ENCODE measurements around the gene SPANXN2. TPM values are rescaled to one million over a fixed set of nuclear protein-coding genes. Genes with fewer than 3 reads are reported as not detected.

Gene SPANXN2
- total and polyA plus RNA-seq, 4 donors: not detected

- DNase-seq: no peak
- Histone ChIP-seq H3K4me3 (ENCODE audit: low read length in 2 of 2) (no peak overlapping the region), H3K27me3 (ENCODE audit: control insufficient read depth in 1 of 2, insufficient read depth in 2 of 2, low read length in 1 of 2) (no peaks in the 10 kb centered on the region), H3K9me3 (ENCODE audit: control insufficient read depth, low read length) (no peaks in the 10 kb centered on the region), H3K27ac (ENCODE audit: low read depth in 1 of 2, low read length in 2 of 2) (no peak overlapping the region), H3K4me1 (ENCODE audit: control insufficient read depth in 1 of 2, insufficient read depth in 2 of 2, low read length in 2 of 2) (no peaks in the 10 kb centered on the region), H3K36me3 (ENCODE audit: control insufficient read depth in 1 of 2, insufficient read depth in 2 of 2, low read length in 1 of 2) (no peaks in the 10 kb centered on the region)
- 46 to 53% methylated on average over 1 of the region's 1 CpG for WGBS, 2 donors
- intact Hi-C loops (cut with DNase I): no loop called here
- ATAC-seq (ENCODE audit: low FRiP score): no peak
Observed at GRCh38 chrX:143694885-143695284, 25.7 kb downstream of the SPANXN2 start.

- H3K27me3 ChIP-seq (ENCODE audit: control insufficient read depth in 1 of 2, insufficient read depth in 2 of 2, low read length in 1 of 2): no peaks in the 10 kb centered on the region
- DNase-seq: no peak
- intact Hi-C loops (cut with DNase I): no loop called here
- 33 to 45% methylated on average over 3 of the region's 3 CpGs for WGBS, 2 donors
- H3K27ac ChIP-seq (ENCODE audit: low read depth in 1 of 2, low read length in 2 of 2): no peak overlapping the region
- ATAC-seq (ENCODE audit: low FRiP score): no peak
- no peaks in the 10 kb centered on the region for H3K9me3 ChIP-seq (ENCODE audit: control insufficient read depth, low read length)
- no peak overlapping the region for H3K4me3 ChIP-seq (ENCODE audit: low read length in 2 of 2)
- no peaks in the 10 kb centered on the region for H3K4me1 ChIP-seq (ENCODE audit: control insufficient read depth in 1 of 2, insufficient read depth in 2 of 2, low read length in 2 of 2)
- no peaks in the 10 kb centered on the region for H3K36me3 ChIP-seq (ENCODE audit: control insufficient read depth in 1 of 2, insufficient read depth in 2 of 2, low read length in 1 of 2)
Observed at GRCh38 chrX:143683486-143683885, 37.1 kb downstream of the SPANXN2 start.

GRCh38 chrX:143674926-143675325 is 45.6 kb downstream of the SPANXN2 start:
- WGBS, 2 donors: 60 to 66% methylated on average over 4 of the region's 4 CpGs

DNA sequence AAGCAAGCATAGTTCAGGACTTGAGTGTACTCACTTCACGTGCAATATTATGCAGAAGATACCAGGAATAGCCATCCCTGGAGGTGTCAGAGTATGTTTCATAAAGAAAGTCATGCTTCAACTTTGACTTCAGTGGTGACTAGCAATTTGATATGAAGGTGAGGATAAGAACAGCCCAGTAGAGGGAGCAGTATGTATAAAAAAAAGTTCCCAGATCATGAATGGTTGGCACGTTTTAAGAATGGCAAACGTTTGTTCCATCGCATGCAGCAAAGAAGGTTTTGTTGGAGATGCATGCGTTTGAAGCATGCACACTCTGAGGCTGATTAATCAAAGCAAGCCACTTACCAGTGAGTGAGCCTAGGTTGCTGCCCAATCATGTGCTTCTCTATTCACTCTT is 51.2 kb downstream of the SPANXN2 start:
- DNase-seq (no peak), ATAC-seq (ENCODE audit: low FRiP score) (no peak)
- intact Hi-C loops (cut with DNase I): no loop called here
- 9 to 13% methylated on average over 5 of the region's 5 CpGs for WGBS, 2 donors
- no peak overlapping the region for H3K4me3 ChIP-seq (ENCODE audit: low read length in 2 of 2)
- no peak overlapping the region for H3K27ac ChIP-seq (ENCODE audit: low read depth in 1 of 2, low read length in 2 of 2)
- no peaks in the 10 kb centered on the region for H3K27me3 ChIP-seq (ENCODE audit: control insufficient read depth in 1 of 2, insufficient read depth in 2 of 2, low read length in 1 of 2)
- no peaks in the 10 kb centered on the region for H3K36me3 ChIP-seq (ENCODE audit: control insufficient read depth in 1 of 2, insufficient read depth in 2 of 2, low read length in 1 of 2)
- no peaks in the 10 kb centered on the region for H3K9me3 ChIP-seq (ENCODE audit: control insufficient read depth, low read length)
- H3K4me1 ChIP-seq (ENCODE audit: control insufficient read depth in 1 of 2, insufficient read depth in 2 of 2, low read length in 2 of 2): no peaks in the 10 kb centered on the region

More at GRCh38 chrX:143674926-143675325, 45.6 kb downstream of the SPANXN2 start:
- no peaks in the 10 kb centered on the region for H3K4me1 ChIP-seq (ENCODE audit: control insufficient read depth in 1 of 2, insufficient read depth in 2 of 2, low read length in 2 of 2)
- no peaks in the 10 kb centered on the region for H3K9me3 ChIP-seq (ENCODE audit: control insufficient read depth, low read length)
- DNase-seq (no peak), ATAC-seq (ENCODE audit: low FRiP score) (no peak)
- intact Hi-C loops (cut with DNase I): no loop called here
- no peak overlapping the region for H3K4me3 ChIP-seq (ENCODE audit: low read length in 2 of 2)
- H3K36me3 ChIP-seq (ENCODE audit: control insufficient read depth in 1 of 2, insufficient read depth in 2 of 2, low read length in 1 of 2): no peaks in the 10 kb centered on the region
- no peak overlapping the region for H3K27ac ChIP-seq (ENCODE audit: low read depth in 1 of 2, low read length in 2 of 2)
- no peaks in the 10 kb centered on the region for H3K27me3 ChIP-seq (ENCODE audit: control insufficient read depth in 1 of 2, insufficient read depth in 2 of 2, low read length in 1 of 2)

DNA sequence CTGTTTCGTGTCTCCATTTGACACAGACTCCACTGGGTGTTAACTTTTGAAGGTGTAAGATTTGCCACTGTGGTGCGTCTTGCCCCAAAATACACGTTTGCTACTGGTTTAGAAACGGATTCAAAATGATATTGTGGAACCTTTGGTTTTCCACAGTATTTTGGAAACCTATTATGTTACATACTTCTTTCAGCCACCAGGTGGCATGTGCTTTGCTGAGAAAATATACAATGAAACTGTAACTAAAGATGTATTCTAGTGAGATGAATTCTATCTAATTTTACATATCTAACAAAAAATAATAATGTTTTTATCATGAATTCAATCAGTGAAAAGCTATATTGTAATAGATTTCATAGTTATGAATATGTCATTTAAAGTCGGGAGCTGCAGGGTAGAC is 56.2 kb downstream of the SPANXN2 start:
- Histone ChIP-seq H3K27ac (ENCODE audit: low read depth in 1 of 2, low read length in 2 of 2) (no peak overlapping the region), H3K4me3 (ENCODE audit: low read length in 2 of 2) (no peak overlapping the region), H3K36me3 (ENCODE audit: control insufficient read depth in 1 of 2, insufficient read depth in 2 of 2, low read length in 1 of 2) (no peaks in the 10 kb centered on the region), H3K27me3 (ENCODE audit: control insufficient read depth in 1 of 2, insufficient read depth in 2 of 2, low read length in 1 of 2) (no peaks in the 10 kb centered on the region), H3K9me3 (ENCODE audit: control insufficient read depth, low read length) (no peaks in the 10 kb centered on the region), H3K4me1 (ENCODE audit: control insufficient read depth in 1 of 2, insufficient read depth in 2 of 2, low read length in 2 of 2) (no peaks in the 10 kb centered on the region)
- 25 to 33% methylated on average over 5 of the region's 5 CpGs for WGBS, 2 donors
- ATAC-seq (ENCODE audit: low FRiP score): no peak
- DNase-seq: no peak
- intact Hi-C loops (cut with DNase I): no loop called here

- no peak for DNase-seq
- intact Hi-C loops (cut with DNase I): no loop called here
Observed at GRCh38 chrX:143663755-143664154, 56.8 kb downstream of the SPANXN2 start.

More at GRCh38 chrX:143663755-143664154, 56.8 kb downstream of the SPANXN2 start:
- 51 to 60% methylated on average over 5 of the region's 5 CpGs for WGBS, 2 donors
- Histone ChIP-seq H3K36me3 (ENCODE audit: control insufficient read depth in 1 of 2, insufficient read depth in 2 of 2, low read length in 1 of 2) (no peaks in the 10 kb centered on the region), H3K27ac (ENCODE audit: low read depth in 1 of 2, low read length in 2 of 2) (no peak overlapping the region), H3K27me3 (ENCODE audit: control insufficient read depth in 1 of 2, insufficient read depth in 2 of 2, low read length in 1 of 2) (no peaks in the 10 kb centered on the region), H3K4me1 (ENCODE audit: control insufficient read depth in 1 of 2, insufficient read depth in 2 of 2, low read length in 2 of 2) (no peaks in the 10 kb centered on the region), H3K4me3 (ENCODE audit: low read length in 2 of 2) (no peak overlapping the region), H3K9me3 (ENCODE audit: control insufficient read depth, low read length) (no peaks in the 10 kb centered on the region)
- no peak for ATAC-seq (ENCODE audit: low FRiP score)

Other genes with a start within 250 kb of the SPANXN2 start
- not detected for gene SPANXN3, start 203.3 kb downstream of the SPANXN2 start, total RNA-seq
- not detected for gene SPANXN3, start 203.3 kb downstream of the SPANXN2 start, polyA plus RNA-seq
- 1 to 10 TPM; 3.3 to 4.1 TPM for gene SLITRK4, start 84.7 kb downstream of the SPANXN2 start, total RNA-seq
- 1 to 10 TPM; 1.0 to 1.5 TPM for gene SLITRK4, start 84.7 kb downstream of the SPANXN2 start, polyA plus RNA-seq
- gene UBE2NL, start 163.3 kb upstream of the SPANXN2 start, total RNA-seq: not detected
- not detected for gene UBE2NL, start 163.3 kb upstream of the SPANXN2 start, polyA plus RNA-seq